NT2/D1 (cell line): Measurements from ENCODE around the gene PARP14.

ENCODE experiments used
- SUZ12 ChIP-seq: IDR thresholded peaks from 2 replicates; pipeline ENCODE4 v1.6.1; 2011; ENCODE audit not compliant: insufficient read length, insufficient read depth; ENCODE audit errors: extremely low read depth
- YY1 ChIP-seq: IDR thresholded peaks from 2 replicates; pipeline ENCODE4 v1.6.1; 2011; ENCODE audit not compliant: insufficient read length, insufficient read depth
- ZNF274 ChIP-seq: IDR thresholded peaks from 2 replicates; pipeline ENCODE4 v1.6.1; 2011; ENCODE audit warnings: mild to moderate bottlenecking, low read depth, low read length

GRCh38 chr3:122766430-122766829 is 85.8 kb downstream of the PARP14 start:
- TF ChIP-seq ZNF274 = no peak
- TF ChIP-seq YY1 = no peak
- no peak for TF ChIP-seq SUZ12
